ENCODE data around the gene RBP3. TPM values are rescaled to one million over a fixed set of nuclear protein-coding genes. Genes with fewer than 3 reads are reported as not detected.
A peak's percentile ranks its signal among the peaks of the same experiment; 100 is the strongest.

Gene RBP3
- total RNA-seq, 1 donor from 2014 or later = not detected

GRCh38 chr10:47370015-47370767 is 22.0 kb downstream of the RBP3 start:
- TF ChIP-seq POLR2AphosphoS5 (IDR thresholded peaks at IDR 0.05; ENCODE audit: insufficient read depth in 1 of 2, low read depth in 1 of 2) = no peak
- no peak for TF ChIP-seq POLR2A (IDR thresholded peaks at IDR 0.05)
- TF ChIP-seq CTCF (IDR thresholded peaks at IDR 0.05) = no peak
- peak; percentile 37 to 77 for DNase-seq (ENCODE audit: extremely low spot score in 2 of 2)
- intact Hi-C loops (cut with DNase I) = no loop called here
- Histone ChIP-seq H3K27me3 (no peaks in the 10 kb centered on the region), H3K9me3 (no peaks in the 10 kb centered on the region), H3K36me3 (no peaks in the 10 kb centered on the region), H3K4me1 (no peaks in the 10 kb centered on the region), H3K4me3 (no peak overlapping the region), H3K27ac (no peak overlapping the region)

- Histone ChIP-seq H3K36me3 (no peaks in the 10 kb centered on the region), H3K27me3 (no peaks in the 10 kb centered on the region), H3K27ac (no peak overlapping the region), H3K4me3 (no peak overlapping the region), H3K9me3 (no peaks in the 10 kb centered on the region), H3K4me1 (no peaks in the 10 kb centered on the region)
- DNase-seq (ENCODE audit: extremely low spot score in 2 of 2) = peak; percentile 37 to 85
- TF ChIP-seq POLR2A (IDR thresholded peaks at IDR 0.05) (no peak), CTCF (IDR thresholded peaks at IDR 0.05) (no peak), POLR2AphosphoS5 (IDR thresholded peaks at IDR 0.05; ENCODE audit: insufficient read depth in 1 of 2, low read depth in 1 of 2) (no peak)
- intact Hi-C loops (cut with DNase I) = no loop called here
Measured at GRCh38 chr10:47370878-47371277, 22.7 kb downstream of the RBP3 start.

- no peaks in the 10 kb centered on the region for H3K36me3 ChIP-seq
- TF ChIP-seq POLR2A (IDR thresholded peaks at IDR 0.05) = no peak
- intact Hi-C loops (cut with DNase I) = no loop called here
- H3K27ac ChIP-seq = no peak overlapping the region
- no peaks in the 10 kb centered on the region for H3K4me1 ChIP-seq
- no peaks in the 10 kb centered on the region for H3K27me3 ChIP-seq
- H3K9me3 ChIP-seq = no peaks in the 10 kb centered on the region
- no peak overlapping the region for H3K4me3 ChIP-seq
- peak; percentile 70 to 87 for DNase-seq (ENCODE audit: extremely low spot score in 2 of 2)
Measured at GRCh38 chr10:47371629-47372485, 23.7 kb downstream of the RBP3 start.

- Histone ChIP-seq H3K4me3 (no peak overlapping the region), H3K36me3 (no peaks in the 10 kb centered on the region), H3K4me1 (no peaks in the 10 kb centered on the region), H3K27me3 (no peaks in the 10 kb centered on the region), H3K9me3 (no peaks in the 10 kb centered on the region), H3K27ac (no peak overlapping the region)
- intact Hi-C loops (cut with DNase I) = no loop called here
- DNase-seq (ENCODE audit: extremely low spot score in 2 of 2) = peak; percentile 64 to 72
- TF ChIP-seq CTCF (IDR thresholded peaks at IDR 0.05) (no peak), POLR2A (IDR thresholded peaks at IDR 0.05) (no peak), POLR2AphosphoS5 (IDR thresholded peaks at IDR 0.05; ENCODE audit: insufficient read depth in 1 of 2, low read depth in 1 of 2) (no peak)
Measured at GRCh38 chr10:47372726-47373125, 24.6 kb downstream of the RBP3 start.

GRCh38 chr10:47374611-47375536 is 26.7 kb downstream of the RBP3 start:
- TF ChIP-seq CTCF (IDR thresholded peaks at IDR 0.05) = no peak
- no peak for TF ChIP-seq POLR2AphosphoS5 (IDR thresholded peaks at IDR 0.05; ENCODE audit: insufficient read depth in 1 of 2, low read depth in 1 of 2)
- no peak for TF ChIP-seq POLR2A (IDR thresholded peaks at IDR 0.05)
- peak; percentile 40 to 71 for DNase-seq (ENCODE audit: extremely low spot score in 2 of 2)
- Histone ChIP-seq H3K4me1 (no peaks in the 10 kb centered on the region), H3K4me3 (no peak overlapping the region), H3K9me3 (no peaks in the 10 kb centered on the region), H3K36me3 (no peaks in the 10 kb centered on the region), H3K27me3 (no peaks in the 10 kb centered on the region), H3K27ac (no peak overlapping the region)
- intact Hi-C loops (cut with DNase I) = no loop called here
